SK-N-SH treated with all-trans-retinoic acid at 6 μM for 48 hours (cell line): Measurements from ENCODE around the gene C17orf50.

ENCODE experiments used
- ATAC-seq: fragments of 200-7000 bp; cut with Tn5 transposase; 3 replicates; pipeline ENCODE4 v1.9.1; 2020; ENCODE audit warnings: mild to moderate bottlenecking, moderate library complexity
- ARNTL ChIP-seq: fragments of 450-650 bp; formaldehyde crosslinking; IDR thresholded peaks from 2 replicates; pipeline ENCODE4 v1.5.0; 2020; ENCODE audit warnings: low read depth, mild to moderate bottlenecking, moderate library complexity, borderline replicate concordance
- CSDC2 ChIP-seq: fragments of 250-450 bp; sonication (Bioruptor Pico); IDR thresholded peaks from 2 replicates; pipeline ENCODE4 v1.5.0; 2020; ENCODE audit warnings: mild to moderate bottlenecking, moderate library complexity
- ESRRG ChIP-seq: fragments of 250-450 bp; sonication (Bioruptor Pico); IDR thresholded peaks from 2 replicates; pipeline ENCODE4 v1.6.1; 2021; ENCODE audit warnings: mild to moderate bottlenecking
- GLIS3 ChIP-seq: fragments of 250-450 bp; sonication (Bioruptor Pico); IDR thresholded peaks from 2 replicates; pipeline ENCODE4 v1.5.0; 2020; ENCODE audit warnings: mild to moderate bottlenecking, moderate library complexity
- OSR1 ChIP-seq: fragments of 250-450 bp; sonication (Bioruptor Pico); IDR thresholded peaks from 2 replicates; pipeline ENCODE4 v1.8.0; 2022; ENCODE audit warnings: moderate library complexity, mild to moderate bottlenecking, inconsistent platforms
- PPARA ChIP-seq: fragments of 250-450 bp; sonication (Bioruptor Pico); IDR thresholded peaks from 2 replicates; pipeline ENCODE4 v1.5.0; 2020; ENCODE audit warnings: mild to moderate bottlenecking, borderline replicate concordance
- RARB ChIP-seq: fragments of 250-450 bp; sonication (Bioruptor Pico); IDR thresholded peaks from 2 replicates; pipeline ENCODE4 v1.8.0; 2021; ENCODE audit warnings: mild to moderate bottlenecking, moderate library complexity
- SNAI2 ChIP-seq: fragments of 250-450 bp; sonication (Bioruptor Pico); IDR thresholded peaks from 2 replicates; pipeline ENCODE4 v1.5.0; 2020; ENCODE audit warnings: mild to moderate bottlenecking, moderate library complexity
- TCF4 ChIP-seq: fragments of 250-450 bp; sonication (Bioruptor Pico); IDR thresholded peaks from 2 replicates; pipeline ENCODE4 v1.8.0; 2021; ENCODE audit warnings: mild to moderate bottlenecking, moderate library complexity, borderline replicate concordance
- ZC3H10 ChIP-seq: fragments of 250-450 bp; sonication (Bioruptor Pico); IDR thresholded peaks from 2 replicates; pipeline ENCODE4 v1.5.1; 2021; ENCODE audit warnings: mild to moderate bottlenecking, moderate library complexity
- ZFP3 ChIP-seq: fragments of 250-450 bp; sonication (Bioruptor Pico); IDR thresholded peaks from 2 replicates; pipeline ENCODE4 v1.5.0; 2020; ENCODE audit warnings: mild to moderate bottlenecking, moderate library complexity
- ZFP30 ChIP-seq: fragments of 450-650 bp; formaldehyde crosslinking; IDR thresholded peaks from 2 replicates; pipeline ENCODE4 v1.5.0; 2022; ENCODE audit warnings: mild to moderate bottlenecking, moderate library complexity
- ZNF565 ChIP-seq: fragments of 450-650 bp; formaldehyde crosslinking; conservative IDR thresholded peaks from 2 replicates; pipeline ENCODE4 v1.5.0; 2020; ENCODE audit warnings: low read depth, mild to moderate bottlenecking, moderate library complexity
- ZNF70 ChIP-seq: fragments of 450-650 bp; formaldehyde crosslinking; IDR thresholded peaks from 2 replicates; pipeline ENCODE4 v1.5.0; 2020; ENCODE audit warnings: mild to moderate bottlenecking, moderate library complexity
- ZNF8 ChIP-seq: fragments of 450-650 bp; formaldehyde crosslinking; IDR thresholded peaks from 2 replicates; pipeline ENCODE4 v1.5.0; 2020; ENCODE audit warnings: mild to moderate bottlenecking, moderate library complexity
- TF ChIP-seq, protein P1 (sequence below): fragments of 250-450 bp; sonication (Bioruptor Pico); IDR thresholded peaks from 2 replicates; pipeline ENCODE4 v1.5.1; 2020; ENCODE audit warnings: low read depth, mild to moderate bottlenecking, moderate library complexity
- TF ChIP-seq, protein P2 (sequence below): fragments of 250-450 bp; sonication (Bioruptor Pico); IDR thresholded peaks from 2 replicates; pipeline ENCODE4 v1.8.0; 2021; ENCODE audit warnings: low read depth, mild to moderate bottlenecking, moderate library complexity, borderline replicate concordance
- TF ChIP-seq, protein P3 (sequence below): fragments of 250-450 bp; sonication (Bioruptor Pico); IDR thresholded peaks from 2 replicates; pipeline ENCODE4 v1.8.0; 2020; ENCODE audit warnings: mild to moderate bottlenecking, moderate library complexity, borderline replicate concordance
- TF ChIP-seq, protein P4 (sequence below): fragments of 250-450 bp; sonication (Bioruptor Pico); IDR thresholded peaks from 2 replicates; pipeline ENCODE4 v1.5.1; 2021; ENCODE audit warnings: mild to moderate bottlenecking, moderate library complexity
- TF ChIP-seq, protein P5 (sequence below): fragments of 250-450 bp; sonication (Bioruptor Pico); IDR thresholded peaks from 2 replicates; pipeline ENCODE4 v1.5.0; 2020; ENCODE audit warnings: mild to moderate bottlenecking, moderate library complexity

C17orf50 gene

DNA sequence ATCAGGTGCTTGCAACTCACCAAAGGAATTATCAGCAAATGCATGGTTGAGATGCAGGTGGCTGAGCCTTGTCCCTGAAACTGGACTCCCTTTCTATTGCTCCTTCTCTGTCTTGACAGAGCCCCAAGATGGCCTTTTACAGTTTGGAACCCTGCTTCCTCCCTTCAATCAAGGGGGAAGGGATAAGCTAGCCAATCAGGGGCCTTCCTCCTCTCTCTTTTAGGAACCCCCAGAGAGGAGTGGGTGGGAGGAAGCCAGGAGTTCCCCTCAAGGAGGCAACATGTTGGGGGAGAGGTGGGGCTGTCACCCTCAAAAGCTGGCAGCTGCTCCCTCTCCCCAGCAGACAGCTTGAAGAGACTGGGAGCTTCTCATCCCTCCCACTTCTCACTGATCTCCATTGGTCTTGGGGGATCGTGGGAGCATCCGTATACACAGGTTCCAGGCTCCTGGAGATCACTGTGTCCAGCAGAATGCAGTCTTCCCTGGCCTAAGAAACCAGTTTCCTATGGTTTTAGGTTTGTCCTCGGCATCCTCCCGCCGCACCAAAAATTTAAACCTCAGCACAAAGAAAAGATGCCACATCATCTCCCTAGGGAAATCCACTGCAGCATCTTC, 22.1 kb upstream of the C17orf50 start:
- TF ChIP-seq ZC3H10 (no peak), SNAI2 (CRISPR knock-in tag) (no peak)
- TF ChIP-seq, all 23 proteins: peak for 0
- no peak for ATAC-seq

DNA sequence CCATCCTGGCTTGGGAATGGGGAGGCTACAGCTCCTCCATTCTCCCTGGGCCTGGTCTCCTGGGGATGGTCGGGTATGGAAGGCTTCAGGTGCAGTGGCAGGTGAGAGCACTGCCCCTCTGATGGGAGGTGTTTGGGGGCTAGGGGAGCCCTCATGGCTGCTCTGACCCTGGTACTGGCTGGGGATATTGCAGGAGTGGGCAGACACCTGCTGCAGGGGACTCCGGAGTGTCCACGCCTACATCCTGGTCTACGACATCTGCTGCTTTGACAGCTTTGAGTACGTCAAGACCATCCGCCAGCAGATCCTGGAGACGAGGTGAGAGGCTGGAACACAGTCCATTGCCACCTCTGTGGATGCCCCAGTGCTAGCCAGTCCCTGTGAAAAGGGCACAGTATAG, 20.5 kb upstream of the C17orf50 start:
- no peak for TF ChIP-seq TCF4
- no peak for TF ChIP-seq ARNTL (CRISPR knock-in tag)
- no peak for TF ChIP-seq RARB (CRISPR knock-in tag)
- TF ChIP-seq, protein P1, sequence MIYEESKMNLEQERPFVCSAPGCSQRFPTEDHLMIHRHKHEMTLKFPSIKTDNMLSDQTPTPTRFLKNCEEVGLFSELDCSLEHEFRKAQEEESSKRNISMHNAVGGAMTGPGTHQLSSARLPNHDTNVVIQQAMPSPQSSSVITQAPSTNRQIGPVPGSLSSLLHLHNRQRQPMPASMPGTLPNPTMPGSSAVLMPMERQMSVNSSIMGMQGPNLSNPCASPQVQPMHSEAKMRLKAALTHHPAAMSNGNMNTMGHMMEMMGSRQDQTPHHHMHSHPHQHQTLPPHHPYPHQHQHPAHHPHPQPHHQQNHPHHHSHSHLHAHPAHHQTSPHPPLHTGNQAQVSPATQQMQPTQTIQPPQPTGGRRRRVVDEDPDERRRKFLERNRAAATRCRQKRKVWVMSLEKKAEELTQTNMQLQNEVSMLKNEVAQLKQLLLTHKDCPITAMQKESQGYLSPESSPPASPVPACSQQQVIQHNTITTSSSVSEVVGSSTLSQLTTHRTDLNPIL (CRISPR knock-in tag): no peak
- TF ChIP-seq, protein P2, sequence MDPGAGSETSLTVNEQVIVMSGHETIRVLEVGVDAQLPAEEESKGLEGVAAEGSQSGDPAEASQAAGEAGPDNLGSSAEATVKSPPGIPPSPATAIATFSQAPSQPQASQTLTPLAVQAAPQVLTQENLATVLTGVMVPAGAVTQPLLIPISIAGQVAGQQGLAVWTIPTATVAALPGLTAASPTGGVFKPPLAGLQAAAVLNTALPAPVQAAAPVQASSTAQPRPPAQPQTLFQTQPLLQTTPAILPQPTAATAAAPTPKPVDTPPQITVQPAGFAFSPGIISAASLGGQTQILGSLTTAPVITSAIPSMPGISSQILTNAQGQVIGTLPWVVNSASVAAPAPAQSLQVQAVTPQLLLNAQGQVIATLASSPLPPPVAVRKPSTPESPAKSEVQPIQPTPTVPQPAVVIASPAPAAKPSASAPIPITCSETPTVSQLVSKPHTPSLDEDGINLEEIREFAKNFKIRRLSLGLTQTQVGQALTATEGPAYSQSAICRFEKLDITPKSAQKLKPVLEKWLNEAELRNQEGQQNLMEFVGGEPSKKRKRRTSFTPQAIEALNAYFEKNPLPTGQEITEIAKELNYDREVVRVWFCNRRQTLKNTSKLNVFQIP (CRISPR knock-in tag): no peak
- TF ChIP-seq, protein P3, sequence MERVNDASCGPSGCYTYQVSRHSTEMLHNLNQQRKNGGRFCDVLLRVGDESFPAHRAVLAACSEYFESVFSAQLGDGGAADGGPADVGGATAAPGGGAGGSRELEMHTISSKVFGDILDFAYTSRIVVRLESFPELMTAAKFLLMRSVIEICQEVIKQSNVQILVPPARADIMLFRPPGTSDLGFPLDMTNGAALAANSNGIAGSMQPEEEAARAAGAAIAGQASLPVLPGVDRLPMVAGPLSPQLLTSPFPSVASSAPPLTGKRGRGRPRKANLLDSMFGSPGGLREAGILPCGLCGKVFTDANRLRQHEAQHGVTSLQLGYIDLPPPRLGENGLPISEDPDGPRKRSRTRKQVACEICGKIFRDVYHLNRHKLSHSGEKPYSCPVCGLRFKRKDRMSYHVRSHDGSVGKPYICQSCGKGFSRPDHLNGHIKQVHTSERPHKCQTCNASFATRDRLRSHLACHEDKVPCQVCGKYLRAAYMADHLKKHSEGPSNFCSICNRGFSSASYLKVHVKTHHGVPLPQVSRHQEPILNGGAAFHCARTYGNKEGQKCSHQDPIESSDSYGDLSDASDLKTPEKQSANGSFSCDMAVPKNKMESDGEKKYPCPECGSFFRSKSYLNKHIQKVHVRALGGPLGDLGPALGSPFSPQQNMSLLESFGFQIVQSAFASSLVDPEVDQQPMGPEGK (CRISPR knock-in tag): no peak
- no peak for TF ChIP-seq ZNF70 (CRISPR knock-in tag)
- no peak for TF ChIP-seq GLIS3
- no peak for TF ChIP-seq ZNF8 (CRISPR knock-in tag)
- no peak for TF ChIP-seq ZFP3
- no peak for TF ChIP-seq ESRRG
- TF ChIP-seq OSR1 (CRISPR knock-in tag): no peak
- TF ChIP-seq, all 23 proteins: peak for 0
- ATAC-seq: no peak

DNA sequence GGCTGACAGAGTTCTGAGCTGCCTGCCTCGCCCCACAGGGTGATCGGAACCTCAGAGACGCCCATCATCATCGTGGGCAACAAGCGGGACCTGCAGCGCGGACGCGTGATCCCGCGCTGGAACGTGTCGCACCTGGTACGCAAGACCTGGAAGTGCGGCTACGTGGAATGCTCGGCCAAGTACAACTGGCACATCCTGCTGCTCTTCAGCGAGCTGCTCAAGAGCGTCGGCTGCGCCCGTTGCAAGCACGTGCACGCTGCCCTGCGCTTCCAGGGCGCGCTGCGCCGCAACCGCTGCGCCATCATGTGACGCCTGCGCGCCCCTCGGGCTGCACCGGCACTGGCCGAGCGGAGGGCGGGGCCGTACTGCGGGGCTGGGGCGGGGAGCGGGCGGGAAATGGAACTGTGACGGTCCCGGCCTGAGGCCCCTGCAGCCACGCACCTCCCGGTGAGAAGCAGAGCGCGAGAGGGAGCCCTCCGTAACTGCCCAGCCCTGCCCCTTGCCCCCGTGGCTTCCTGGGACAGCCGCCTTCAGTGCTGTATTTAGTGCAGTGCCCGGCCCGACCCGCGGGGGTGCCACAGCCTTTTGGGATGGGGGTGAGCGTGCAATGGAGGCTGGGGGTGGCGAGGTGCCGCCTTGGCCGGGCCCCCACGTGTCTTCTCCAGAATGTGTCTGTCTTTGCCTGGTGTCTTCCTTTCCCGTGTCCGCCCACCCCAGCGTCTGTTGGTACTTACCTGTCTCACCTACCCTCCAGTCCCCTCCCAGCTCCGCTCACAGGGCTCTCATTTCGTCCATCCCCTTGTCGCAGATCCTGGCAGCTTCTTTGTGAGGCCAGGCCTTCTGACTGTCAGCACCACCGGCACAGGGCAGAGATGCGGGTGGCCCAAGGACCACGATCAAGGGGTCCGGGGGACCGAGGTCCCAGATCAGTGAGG, 19.4 kb upstream of the C17orf50 start:
- peak; percentile 5; the same call in 1 of the 3 replicates for ATAC-seq
- no peak for TF ChIP-seq ZFP30
- no peak for TF ChIP-seq ZNF8 (CRISPR knock-in tag)
- TF ChIP-seq PPARA (CRISPR knock-in tag): no peak
- no peak for TF ChIP-seq SNAI2 (CRISPR knock-in tag)
- TF ChIP-seq OSR1 (CRISPR knock-in tag): no peak
- no peak for TF ChIP-seq GLIS3
- TF ChIP-seq ZNF565 (CRISPR knock-in tag): no peak
- no peak for TF ChIP-seq RARB (CRISPR knock-in tag)
- TF ChIP-seq, protein P4, sequence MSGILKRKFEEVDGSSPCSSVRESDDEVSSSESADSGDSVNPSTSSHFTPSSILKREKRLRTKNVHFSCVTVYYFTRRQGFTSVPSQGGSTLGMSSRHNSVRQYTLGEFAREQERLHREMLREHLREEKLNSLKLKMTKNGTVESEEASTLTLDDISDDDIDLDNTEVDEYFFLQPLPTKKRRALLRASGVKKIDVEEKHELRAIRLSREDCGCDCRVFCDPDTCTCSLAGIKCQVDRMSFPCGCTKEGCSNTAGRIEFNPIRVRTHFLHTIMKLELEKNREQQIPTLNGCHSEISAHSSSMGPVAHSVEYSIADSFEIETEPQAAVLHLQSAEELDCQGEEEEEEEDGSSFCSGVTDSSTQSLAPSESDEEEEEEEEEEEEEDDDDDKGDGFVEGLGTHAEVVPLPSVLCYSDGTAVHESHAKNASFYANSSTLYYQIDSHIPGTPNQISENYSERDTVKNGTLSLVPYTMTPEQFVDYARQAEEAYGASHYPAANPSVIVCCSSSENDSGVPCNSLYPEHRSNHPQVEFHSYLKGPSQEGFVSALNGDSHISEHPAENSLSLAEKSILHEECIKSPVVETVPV (CRISPR knock-in tag): no peak
- no peak for TF ChIP-seq ZNF70 (CRISPR knock-in tag)
- TF ChIP-seq, protein P5, sequence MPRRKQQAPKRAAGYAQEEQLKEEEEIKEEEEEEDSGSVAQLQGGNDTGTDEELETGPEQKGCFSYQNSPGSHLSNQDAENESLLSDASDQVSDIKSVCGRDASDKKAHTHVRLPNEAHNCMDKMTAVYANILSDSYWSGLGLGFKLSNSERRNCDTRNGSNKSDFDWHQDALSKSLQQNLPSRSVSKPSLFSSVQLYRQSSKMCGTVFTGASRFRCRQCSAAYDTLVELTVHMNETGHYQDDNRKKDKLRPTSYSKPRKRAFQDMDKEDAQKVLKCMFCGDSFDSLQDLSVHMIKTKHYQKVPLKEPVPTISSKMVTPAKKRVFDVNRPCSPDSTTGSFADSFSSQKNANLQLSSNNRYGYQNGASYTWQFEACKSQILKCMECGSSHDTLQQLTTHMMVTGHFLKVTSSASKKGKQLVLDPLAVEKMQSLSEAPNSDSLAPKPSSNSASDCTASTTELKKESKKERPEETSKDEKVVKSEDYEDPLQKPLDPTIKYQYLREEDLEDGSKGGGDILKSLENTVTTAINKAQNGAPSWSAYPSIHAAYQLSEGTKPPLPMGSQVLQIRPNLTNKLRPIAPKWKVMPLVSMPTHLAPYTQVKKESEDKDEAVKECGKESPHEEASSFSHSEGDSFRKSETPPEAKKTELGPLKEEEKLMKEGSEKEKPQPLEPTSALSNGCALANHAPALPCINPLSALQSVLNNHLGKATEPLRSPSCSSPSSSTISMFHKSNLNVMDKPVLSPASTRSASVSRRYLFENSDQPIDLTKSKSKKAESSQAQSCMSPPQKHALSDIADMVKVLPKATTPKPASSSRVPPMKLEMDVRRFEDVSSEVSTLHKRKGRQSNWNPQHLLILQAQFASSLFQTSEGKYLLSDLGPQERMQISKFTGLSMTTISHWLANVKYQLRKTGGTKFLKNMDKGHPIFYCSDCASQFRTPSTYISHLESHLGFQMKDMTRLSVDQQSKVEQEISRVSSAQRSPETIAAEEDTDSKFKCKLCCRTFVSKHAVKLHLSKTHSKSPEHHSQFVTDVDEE: no peak
- no peak for TF ChIP-seq ZFP3
- no peak for TF ChIP-seq CSDC2 (CRISPR knock-in tag)
- TF ChIP-seq TCF4: no peak
- TF ChIP-seq, protein P1 (CRISPR knock-in tag): no peak
